DMS79 (cell line): ENCODE data around the gene HOXC5.

Experiments
- DNase-seq: peaks from one replicate; lab custom pipeline; 2025; lab: John Stamatoyannopoulos, UW

Gene HOXC5

DNA sequence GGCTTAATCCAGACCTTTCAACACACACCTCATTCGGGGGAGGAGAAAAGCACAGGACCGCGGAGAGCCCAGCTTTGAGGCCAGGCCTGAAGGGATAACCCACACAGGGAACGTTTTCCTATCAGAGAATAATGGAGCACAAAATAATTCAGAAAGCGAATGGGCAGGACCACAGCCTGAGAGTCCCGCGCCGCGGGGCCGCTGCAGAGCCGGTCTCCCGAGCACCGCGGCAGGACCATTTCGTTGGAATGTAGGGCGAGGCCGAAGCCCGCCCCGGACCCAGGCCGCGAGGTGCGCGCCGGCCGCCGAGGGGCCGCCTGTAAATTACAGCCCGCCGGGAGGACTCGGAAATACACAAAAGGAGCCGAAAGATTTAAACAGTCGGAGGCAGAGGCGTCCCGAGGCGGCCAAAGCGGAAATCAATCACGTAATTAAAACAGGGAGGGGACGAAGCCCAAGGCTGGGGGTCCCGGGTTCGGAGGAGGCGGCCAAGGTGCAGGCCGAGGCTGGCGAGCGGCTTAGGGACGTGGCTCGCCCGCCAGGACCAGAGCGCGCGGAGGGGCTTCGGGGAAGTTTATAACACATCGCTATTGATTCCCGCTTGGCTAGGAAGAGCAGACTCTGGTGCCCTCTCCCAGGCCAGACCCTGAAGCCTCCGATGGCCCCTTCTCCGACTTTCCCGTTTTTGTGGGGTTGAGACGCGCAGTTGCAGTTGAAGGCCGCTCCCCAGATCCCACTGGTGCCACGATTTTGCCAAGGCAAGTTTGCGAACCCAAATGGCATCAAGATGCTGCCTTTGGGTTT lies 14.5 kb downstream of the HOXC5 start:
- no peak for DNase-seq

- DNase-seq: no peak
These were observed 15.1 kb downstream of the HOXC5 start for GRCh38 chr12:54047964-54048303.

- no peak for DNase-seq
These were observed 15.7 kb downstream of the HOXC5 start for GRCh38 chr12:54048406-54049093.

- DNase-seq: no peak
These were observed 16.3 kb downstream of the HOXC5 start for GRCh38 chr12:54049108-54049507.

DNA sequence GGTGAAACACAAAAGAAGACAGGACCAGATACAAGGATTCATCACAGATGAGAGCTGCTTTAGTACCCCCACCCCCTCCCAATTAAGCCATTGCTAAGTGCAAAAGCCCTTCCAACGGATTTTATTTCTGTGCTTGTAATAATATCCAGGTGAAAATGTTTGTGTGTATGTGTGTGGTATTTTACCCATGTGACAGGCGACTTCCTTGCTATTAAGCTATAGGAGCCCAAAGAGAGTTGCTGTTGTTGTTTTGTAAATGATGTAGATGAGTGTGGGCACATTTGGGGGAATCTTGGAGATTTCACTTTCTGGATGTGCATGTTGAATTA lies 17.6 kb downstream of the HOXC5 start:
- DNase-seq: no peak

DNA sequence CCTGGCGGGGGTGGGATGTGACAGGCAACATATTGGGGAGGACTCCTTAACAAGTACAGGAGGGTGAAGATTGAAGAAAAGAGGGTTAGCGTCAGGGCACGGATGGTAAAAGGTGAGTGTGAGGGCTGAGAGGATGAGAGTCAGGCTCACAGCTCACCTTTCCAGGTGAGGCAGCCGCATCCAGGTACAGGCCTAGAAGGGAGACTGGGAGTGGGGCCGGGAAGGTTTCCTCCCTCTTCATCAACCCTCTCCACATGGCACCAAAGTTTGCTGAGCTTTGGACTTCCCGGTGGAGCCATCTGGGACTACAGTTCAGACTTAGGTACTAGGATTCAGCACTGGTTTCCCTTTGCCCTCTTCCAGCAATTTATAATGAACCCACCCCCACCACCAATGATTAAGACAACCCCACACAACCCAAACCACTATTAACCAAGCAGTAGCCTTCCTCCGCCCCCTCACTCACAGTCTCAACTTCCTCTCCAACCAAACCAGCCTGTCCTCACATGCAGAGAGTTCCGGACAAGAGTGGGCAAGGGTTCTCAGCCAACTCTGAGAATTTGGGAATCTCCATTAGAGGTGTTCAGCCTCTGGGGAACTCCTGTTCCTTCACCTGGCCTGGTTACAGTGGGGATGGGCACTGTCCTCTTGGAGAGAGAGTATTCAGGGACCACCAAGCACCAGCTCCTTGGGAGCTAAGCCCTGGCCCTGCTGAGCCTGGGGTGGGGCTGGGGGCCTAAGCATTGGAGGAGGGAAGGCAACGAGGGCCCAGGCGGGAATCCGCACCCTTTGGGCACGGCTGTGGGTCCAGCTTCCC lies 18.4 kb downstream of the HOXC5 start:
- DNase-seq: no peak

- no peak for DNase-seq
These were observed 19.1 kb downstream of the HOXC5 start for GRCh38 chr12:54051874-54052437.

GRCh38 chr12:54052438-54053002 lies 19.7 kb downstream of the HOXC5 start:
- no peak for DNase-seq

DNA sequence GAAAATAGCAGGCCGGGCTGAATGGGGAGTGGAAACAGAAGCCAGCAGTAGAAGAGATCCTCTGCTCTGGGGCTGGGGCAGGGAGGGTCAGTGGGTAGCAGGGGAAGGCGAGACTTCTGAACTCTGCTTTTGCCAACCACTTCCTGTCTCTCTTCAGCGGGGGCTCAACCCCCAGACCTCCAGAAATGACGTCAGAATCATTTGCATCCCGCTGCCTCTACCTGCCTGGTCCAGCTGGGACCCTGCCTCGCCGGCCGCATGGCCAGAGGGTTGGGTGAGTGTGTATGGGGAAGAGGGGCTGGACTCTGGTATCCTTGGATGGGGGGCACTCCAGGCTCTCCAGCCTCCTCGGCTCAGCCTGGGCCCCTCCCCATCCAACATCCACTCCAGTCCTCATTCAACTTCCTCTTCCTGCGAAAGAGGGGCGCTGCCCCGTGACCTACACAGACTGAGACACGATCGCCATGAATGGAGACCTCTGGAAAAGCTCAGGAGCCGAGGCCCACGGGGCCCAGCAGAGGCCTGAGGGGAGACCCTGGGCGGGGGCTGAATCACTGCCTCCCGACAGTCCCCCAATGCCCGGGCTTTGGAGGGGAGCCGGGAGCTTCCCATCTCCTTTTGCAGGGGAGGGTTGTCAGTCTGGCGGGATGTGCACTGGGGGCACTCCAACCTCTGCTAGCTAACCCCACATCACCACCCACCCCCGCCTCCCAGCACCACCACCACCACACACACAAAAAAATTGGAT lies 20.3 kb downstream of the HOXC5 start:
- DNase-seq: no peak

DNA sequence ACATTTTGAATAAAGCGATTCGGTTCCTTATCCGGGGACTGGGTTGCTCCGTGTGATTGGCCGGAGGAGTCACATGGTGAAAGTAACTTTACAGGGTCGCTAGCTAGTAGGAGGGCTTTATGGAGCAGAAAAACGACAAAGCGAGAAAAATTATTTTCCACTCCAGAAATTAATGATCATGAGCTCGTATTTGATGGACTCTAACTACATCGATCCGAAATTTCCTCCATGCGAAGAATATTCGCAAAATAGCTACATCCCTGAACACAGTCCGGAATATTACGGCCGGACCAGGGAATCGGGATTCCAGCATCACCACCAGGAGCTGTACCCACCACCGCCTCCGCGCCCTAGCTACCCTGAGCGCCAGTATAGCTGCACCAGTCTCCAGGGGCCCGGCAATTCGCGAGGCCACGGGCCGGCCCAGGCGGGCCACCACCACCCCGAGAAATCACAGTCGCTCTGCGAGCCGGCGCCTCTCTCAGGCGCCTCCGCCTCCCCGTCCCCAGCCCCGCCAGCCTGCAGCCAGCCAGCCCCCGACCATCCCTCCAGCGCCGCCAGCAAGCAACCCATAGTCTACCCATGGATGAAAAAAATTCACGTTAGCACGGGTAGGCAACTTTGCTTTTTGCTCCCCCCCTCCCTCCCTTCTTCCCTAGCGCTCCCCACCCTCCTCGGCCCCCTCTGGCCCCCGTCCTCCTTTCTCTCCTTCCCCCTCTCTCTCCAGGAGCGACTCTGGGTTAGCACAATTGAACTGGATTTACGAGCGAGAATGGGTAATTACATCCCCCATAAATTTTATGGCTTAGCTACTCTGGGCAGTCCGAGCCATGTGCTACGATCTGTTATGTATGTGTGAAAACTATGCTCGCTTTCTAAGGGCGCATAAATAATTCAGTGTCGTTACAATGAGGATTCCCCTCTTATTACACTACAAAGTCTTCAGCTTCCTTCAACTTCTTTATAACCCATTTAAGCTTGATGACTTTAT lies 21.2 kb downstream of the HOXC5 start, which contains the start of gene HOXC4:
HOXC4 (plus strand) TSS at position 85 of the 991 bp plus-strand sequence; CDS start at position 173, 88 bp downstream.
- no peak for DNase-seq

GRCh38 chr12:54054742-54055194 lies 21.9 kb downstream of the HOXC5 start:
- DNase-seq: no peak

- no peak for DNase-seq
These were observed 22.7 kb downstream of the HOXC5 start for GRCh38 chr12:54055552-54055951.

DNA sequence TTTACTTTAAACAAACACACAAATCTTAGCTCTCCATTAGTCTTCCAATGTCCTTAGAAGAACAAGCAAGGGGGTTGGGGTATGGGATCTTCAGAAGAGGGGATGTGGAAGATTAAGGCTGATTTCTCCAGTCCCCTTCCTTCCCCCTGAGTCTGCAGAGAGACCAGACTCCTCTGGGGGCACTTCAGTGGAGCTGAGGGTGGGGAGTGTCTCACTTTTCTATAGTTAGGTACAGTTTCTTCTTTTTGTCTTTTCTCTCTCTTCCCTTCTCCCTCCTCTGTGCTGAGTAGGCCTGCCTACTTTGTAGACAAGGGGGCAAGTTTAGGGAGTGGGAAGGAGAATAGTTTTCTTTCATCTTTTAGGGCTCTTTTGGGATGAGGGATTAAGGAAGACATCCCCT lies 23.3 kb downstream of the HOXC5 start:
- no peak for DNase-seq

- DNase-seq: no peak
These were observed 25.4 kb downstream of the HOXC5 start for GRCh38 chr12:54058128-54058768.

GRCh38 chr12:54059668-54060067 lies 26.8 kb downstream of the HOXC5 start:
- DNase-seq: no peak

DNA sequence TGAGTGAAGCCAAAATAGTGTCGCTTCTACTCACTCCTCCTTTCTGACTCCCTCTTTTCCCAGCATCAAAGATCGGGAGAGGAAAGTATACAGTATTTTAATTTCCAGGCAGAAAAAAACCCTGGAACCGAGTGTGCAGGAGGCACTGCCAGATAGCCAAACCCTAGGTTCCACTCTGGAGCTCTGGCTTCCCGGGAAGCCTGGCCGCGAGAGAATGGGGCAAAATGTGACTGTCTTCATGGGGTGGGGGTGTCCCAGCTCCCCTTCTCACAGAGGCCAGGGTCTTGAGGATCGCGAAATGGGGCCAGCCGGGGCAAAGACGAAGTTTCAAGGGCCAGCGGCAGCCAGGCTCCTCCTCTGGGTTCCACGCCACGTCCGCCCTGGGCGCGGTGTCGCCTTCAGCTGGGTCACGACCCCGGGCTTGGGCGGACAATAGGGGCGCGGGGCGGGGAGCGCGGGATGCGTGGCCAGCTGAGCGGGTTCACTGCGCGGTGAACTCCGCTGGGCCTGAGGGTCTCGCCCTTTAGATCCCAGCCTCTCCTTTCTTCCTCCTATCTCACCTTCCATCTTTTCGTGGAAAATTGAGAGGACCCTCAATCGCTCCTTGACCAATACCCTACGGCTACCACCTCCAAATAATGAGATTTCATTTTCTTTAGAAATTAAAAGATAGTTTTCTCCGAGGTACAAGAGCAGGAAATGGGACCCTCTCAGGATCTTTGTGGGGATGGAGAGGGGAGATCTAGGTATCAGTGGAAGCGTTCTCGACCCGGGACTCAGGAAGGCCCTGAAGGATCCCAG lies 27.5 kb downstream of the HOXC5 start:
- DNase-seq: no peak

DNA sequence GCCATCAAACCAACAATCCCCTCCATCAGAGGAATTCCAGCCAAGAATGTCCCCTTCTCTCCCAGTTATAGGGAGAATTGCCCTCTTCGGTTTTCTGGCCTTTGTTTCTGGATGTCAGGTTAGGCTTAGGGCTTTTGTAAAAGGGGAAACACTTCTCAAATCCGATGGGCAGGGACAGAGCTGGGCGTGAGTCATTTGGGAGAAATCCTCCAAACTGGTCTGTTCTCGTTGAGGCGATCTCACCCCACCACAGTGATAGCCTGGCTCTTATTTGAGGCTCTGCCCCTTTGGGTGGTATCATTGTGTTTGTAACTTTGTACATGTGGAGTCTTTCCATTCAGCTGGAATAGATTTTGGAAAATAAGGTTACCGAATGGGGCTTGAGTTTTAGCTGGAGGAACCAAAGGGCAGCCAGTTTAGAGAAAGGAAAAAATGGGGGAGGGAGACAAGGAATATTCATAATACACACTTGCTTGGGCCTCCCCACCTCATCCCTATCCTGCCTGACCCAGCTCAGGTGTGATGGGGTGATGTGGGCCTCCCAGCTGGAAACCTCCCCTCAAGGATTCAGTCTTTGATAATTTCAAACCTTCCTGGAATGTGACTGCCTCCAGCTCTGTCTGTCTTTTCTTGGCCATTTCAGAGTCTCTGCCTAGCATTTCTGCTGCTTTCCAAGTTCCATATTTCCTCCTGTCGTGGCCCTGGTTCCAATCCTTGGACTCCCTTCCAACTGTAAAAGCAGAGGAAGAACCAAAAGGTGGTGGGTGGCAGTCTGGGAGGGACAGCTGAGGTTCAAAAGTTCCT lies 28.3 kb downstream of the HOXC5 start:
- no peak for DNase-seq

DNA sequence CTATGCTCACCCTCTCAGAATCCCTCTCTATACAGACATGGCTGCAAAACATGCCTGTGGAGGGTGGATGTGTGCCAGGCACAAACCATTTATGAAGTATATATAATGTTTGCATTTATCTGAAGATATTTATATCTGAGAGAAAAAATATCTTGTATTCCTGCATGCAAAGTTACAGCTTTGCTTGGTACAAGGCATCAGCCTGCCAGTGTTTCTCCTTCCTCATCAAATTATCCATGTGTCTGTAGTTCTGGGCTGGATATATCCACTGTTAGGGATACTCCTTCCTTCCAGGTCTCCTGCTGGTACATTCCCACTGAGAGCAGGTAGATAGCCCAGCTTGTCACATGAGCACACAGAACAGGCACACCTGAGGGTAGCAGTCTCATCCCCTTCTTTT lies 32.8 kb downstream of the HOXC5 start:
- DNase-seq: no peak
